H9 (cell line): ENCODE measurements around the gene PTPRR. TPM values are rescaled to one million over a fixed set of nuclear protein-coding genes. Genes with fewer than 3 reads are reported as not detected.

Experiments used
- DNase-seq: peaks from one replicate; pipeline ENCODE4 v3.0.0-alpha.2; 2017
- H2AFZ ChIP-seq: one replicate; pipeline ENCODE4 v1.6.1; 2013; ENCODE audit warnings: mild to moderate bottlenecking, low read length, control low read depth, moderate library complexity
- H2AK5ac ChIP-seq: 2 replicates; pipeline ENCODE4 v1.6.1; 2013; ENCODE audit warnings: low read length, control low read depth, mixed read lengths; ENCODE audit not compliant: insufficient read length
- H2BK120ac ChIP-seq: one replicate; pipeline ENCODE4 v1.6.1; 2013; ENCODE audit warnings: low read depth, mild to moderate bottlenecking, low read length, control low read depth, inconsistent platforms; ENCODE audit not compliant: poor library complexity, severe bottlenecking
- H2BK12ac ChIP-seq: 2 replicates; pipeline ENCODE4 v1.6.1; 2013; ENCODE audit warnings: low read length, control low read depth, mixed read lengths, low read depth; ENCODE audit not compliant: insufficient read length
- H2BK15ac ChIP-seq: 2 replicates; pipeline ENCODE4 v1.6.1; 2013; ENCODE audit warnings: low read depth, low read length, control low read depth
- H2BK20ac ChIP-seq: one replicate; pipeline ENCODE4 v1.6.1; 2013; ENCODE audit warnings: low read depth, mild to moderate bottlenecking, low read length, control low read depth, inconsistent platforms; ENCODE audit not compliant: poor library complexity, severe bottlenecking
- H2BK5ac ChIP-seq: 2 replicates; pipeline ENCODE4 v1.6.1; 2013; ENCODE audit warnings: low read length, control low read depth, mixed read lengths; ENCODE audit not compliant: insufficient read length
- H3K14ac ChIP-seq: 2 replicates; pipeline ENCODE4 v1.6.1; 2013; ENCODE audit warnings: low read length, control low read depth; ENCODE audit not compliant: insufficient read depth
- H3K18ac ChIP-seq: 2 replicates; pipeline ENCODE4 v1.6.1; 2013; ENCODE audit warnings: low read depth, mild to moderate bottlenecking, mixed read lengths, low read length, control low read depth; ENCODE audit not compliant: insufficient read length
- H3K23ac ChIP-seq: 2 replicates; pipeline ENCODE4 v1.6.1; 2013; ENCODE audit warnings: low read length, control low read depth, mixed read lengths, low read depth; ENCODE audit not compliant: insufficient read length
- H3K23me2 ChIP-seq: 2 replicates; pipeline ENCODE4 v1.6.1; 2013; ENCODE audit warnings: low read depth, mild to moderate bottlenecking, mixed read lengths, low read length, control low read depth; ENCODE audit not compliant: insufficient read length, poor library complexity, severe bottlenecking
- H3K27ac ChIP-seq: 2 replicates; pipeline ENCODE4 v1.5.1; 2013; ENCODE audit warnings: low read length, control low read depth, mixed read lengths, low read depth; ENCODE audit not compliant: insufficient read length
- H3K27me3 ChIP-seq: 2 replicates; pipeline ENCODE4 v1.6.1; 2013; ENCODE audit warnings: low read length, control low read depth, inconsistent platforms; ENCODE audit not compliant: insufficient read depth
- H3K4ac ChIP-seq: 2 replicates; pipeline ENCODE4 v1.6.1; 2013; ENCODE audit warnings: low read depth, mild to moderate bottlenecking, control low read depth, inconsistent platforms, low read length, moderate library complexity
- H3K4me1 ChIP-seq: 2 replicates; pipeline ENCODE4 v1.6.1; 2013; ENCODE audit warnings: low read length, control low read depth, inconsistent platforms; ENCODE audit not compliant: insufficient read depth
- H3K4me2 ChIP-seq: 2 replicates; pipeline ENCODE4 v1.6.1; 2013; ENCODE audit warnings: low read length, control low read depth, mixed read lengths; ENCODE audit not compliant: insufficient read length, insufficient read depth
- H3K56ac ChIP-seq: 2 replicates; pipeline ENCODE4 v1.6.1; 2013; ENCODE audit warnings: low read depth, mild to moderate bottlenecking, mixed read lengths, low read length, control low read depth; ENCODE audit not compliant: insufficient read length
- H3K79me1 ChIP-seq: 2 replicates; pipeline ENCODE4 v1.6.1; 2013; ENCODE audit warnings: low read depth, mild to moderate bottlenecking, moderate library complexity, low read length, control low read depth, inconsistent platforms; ENCODE audit not compliant: insufficient read depth, poor library complexity, severe bottlenecking
- H3K79me2 ChIP-seq: 2 replicates; pipeline ENCODE4 v1.6.1; 2013; ENCODE audit warnings: low read length, control low read depth, inconsistent platforms; ENCODE audit not compliant: insufficient read depth
- H3K9ac ChIP-seq: 2 replicates; pipeline ENCODE4 v1.6.1; 2013; ENCODE audit warnings: low read length, control low read depth, mixed read lengths; ENCODE audit not compliant: insufficient read length; ENCODE audit errors: extremely low read depth
- H3K9me3 ChIP-seq: one replicate; pipeline ENCODE4 v1.6.1; 2013; ENCODE audit warnings: low read depth, low read length, inconsistent platforms; ENCODE audit not compliant: control insufficient read depth
- H3T11ph ChIP-seq: one replicate; pipeline ENCODE4 v1.6.1; 2013; ENCODE audit warnings: mild to moderate bottlenecking, low read length, control low read depth, inconsistent platforms
- H4K20me1 ChIP-seq: one replicate; pipeline ENCODE4 v1.6.1; 2013; ENCODE audit not compliant: control insufficient read depth, insufficient read length, insufficient read depth
- H4K5ac ChIP-seq: 2 replicates; pipeline ENCODE4 v1.6.1; 2013; ENCODE audit warnings: low read depth, mild to moderate bottlenecking, mixed read lengths, low read length, control low read depth; ENCODE audit not compliant: insufficient read length
- H4K8ac ChIP-seq: replicated peaks from 2 replicates; pipeline ENCODE4 v1.6.1; 2013; ENCODE audit warnings: low read length, control low read depth, mixed read lengths, low read depth; ENCODE audit not compliant: insufficient read length
- H4K91ac ChIP-seq: 2 replicates; pipeline ENCODE4 v1.6.1; 2013; ENCODE audit warnings: low read depth, mild to moderate bottlenecking, moderate library complexity, mixed read lengths, low read length, control low read depth; ENCODE audit not compliant: insufficient read length
- H3K27ac Mint-ChIP-seq, 3 experiments: 2 replicates in 2 of 3; 3 replicates in 1 of 3; pipeline ENCODE4 v1.8.0; 2020 to 2021; ENCODE audit warnings: mixed read lengths in 3 of 3, mild to moderate bottlenecking in 1 of 3, moderate library complexity in 1 of 3
- H3K27me3 Mint-ChIP-seq: 2 replicates; pipeline ENCODE4 v1.8.0; 2021; ENCODE audit warnings: low read depth, mild to moderate bottlenecking, moderate library complexity, mixed read lengths
- H3K36me3 Mint-ChIP-seq, 3 experiments: 2 replicates in 2 of 3; 3 replicates in 1 of 3; pipeline ENCODE4 v1.8.0; 2020 to 2021; ENCODE audit warnings: low read depth in 3 of 3, mixed read lengths in 3 of 3; ENCODE audit not compliant: insufficient read depth in 1 of 3
- H3K4me1 Mint-ChIP-seq, 2 experiments: 2 replicates each; pipeline ENCODE4 v1.8.0; 2020; ENCODE audit warnings: mixed read lengths in 2 of 2
- H3K4me3 Mint-ChIP-seq, 2 experiments: 2 replicates in 1 of 2; 3 replicates in 1 of 2; pipeline ENCODE4 v1.8.0; 2020 to 2021; ENCODE audit warnings: mild to moderate bottlenecking in 2 of 2, mixed read lengths in 2 of 2, moderate library complexity in 1 of 2
- H3K9me3 Mint-ChIP-seq, 2 experiments: 2 replicates in 1 of 2; 3 replicates in 1 of 2; pipeline ENCODE4 v1.8.0; 2020; ENCODE audit warnings: mild to moderate bottlenecking in 2 of 2, mixed read lengths in 2 of 2, moderate library complexity in 1 of 2
- WGBS: extraction: QIAGEN DNeasy Blood & Tissue Kit; methylation state at CpG from one replicate; pipeline ENCODE4 v1.1.7; 2013; ENCODE audit warnings: missing lambda C conversion rate, low lambda C conversion rate, mixed read lengths; ENCODE audit not compliant: insufficient read length; ENCODE audit errors: extremely low coverage; 5-methylcytosine and 5-hydroxymethylcytosine counted together
- total RNA-seq: library from RNA; stranded (reverse); gene quantifications from 2 replicates; pipeline ENCODE4 v1.2.1, GENCODE V29; 2021
- TF ChIP-seq, protein P1 (sequence below): fragments of 200-600 bp; sonication (generic); conservative IDR thresholded peaks from 3 replicates; pipeline ENCODE4 v1.8.0; 2021; ENCODE audit warnings: antibody characterized with exemption, mild to moderate bottlenecking

PTPRR gene
- total RNA-seq, 1 experiment from 2014 or later: 0.22 TPM

GRCh38 chr12:70823182-70823976 is 97.2 kb downstream of the PTPRR start:
- TF ChIP-seq, protein P1, sequence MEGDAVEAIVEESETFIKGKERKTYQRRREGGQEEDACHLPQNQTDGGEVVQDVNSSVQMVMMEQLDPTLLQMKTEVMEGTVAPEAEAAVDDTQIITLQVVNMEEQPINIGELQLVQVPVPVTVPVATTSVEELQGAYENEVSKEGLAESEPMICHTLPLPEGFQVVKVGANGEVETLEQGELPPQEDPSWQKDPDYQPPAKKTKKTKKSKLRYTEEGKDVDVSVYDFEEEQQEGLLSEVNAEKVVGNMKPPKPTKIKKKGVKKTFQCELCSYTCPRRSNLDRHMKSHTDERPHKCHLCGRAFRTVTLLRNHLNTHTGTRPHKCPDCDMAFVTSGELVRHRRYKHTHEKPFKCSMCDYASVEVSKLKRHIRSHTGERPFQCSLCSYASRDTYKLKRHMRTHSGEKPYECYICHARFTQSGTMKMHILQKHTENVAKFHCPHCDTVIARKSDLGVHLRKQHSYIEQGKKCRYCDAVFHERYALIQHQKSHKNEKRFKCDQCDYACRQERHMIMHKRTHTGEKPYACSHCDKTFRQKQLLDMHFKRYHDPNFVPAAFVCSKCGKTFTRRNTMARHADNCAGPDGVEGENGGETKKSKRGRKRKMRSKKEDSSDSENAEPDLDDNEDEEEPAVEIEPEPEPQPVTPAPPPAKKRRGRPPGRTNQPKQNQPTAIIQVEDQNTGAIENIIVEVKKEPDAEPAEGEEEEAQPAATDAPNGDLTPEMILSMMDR: peak; percentile 38; the same call in 2 of the 3 replicates
- Histone ChIP-seq H2AFZ (no peak overlapping the region), H4K91ac (no peak overlapping the region), H4K20me1 (no peaks in the 10 kb centered on the region), H3K23ac (no peak overlapping the region), H2BK12ac (no peak overlapping the region), H4K5ac (no peak overlapping the region), H4K8ac (no peak overlapping the region), H2BK5ac (no peak overlapping the region), H3K27ac (no peak overlapping the region), H3K56ac (no peak overlapping the region), H3K79me2 (no peaks in the 10 kb centered on the region), H3K14ac (no peak overlapping the region), H3K23me2 (no peaks in the 10 kb centered on the region), H3K4me1 (no peaks in the 10 kb centered on the region), H3K9me3 (no peaks in the 10 kb centered on the region), H2BK20ac (no peak overlapping the region), H2BK15ac (no peak overlapping the region), H3K79me1 (no peaks in the 10 kb centered on the region), H2BK120ac (no peak overlapping the region), H3K18ac (no peak overlapping the region), H2AK5ac (no peak overlapping the region), H3K9ac (no peak overlapping the region), H3K27me3 (no peaks in the 10 kb centered on the region), H3T11ph (no peak overlapping the region), H3K4ac (no peak overlapping the region), H3K4me2 (no peak overlapping the region)
- Mint-ChIP-seq H3K9me3 (no peaks in the 10 kb centered on the region), H3K4me1 (peaks cover 0 to 6% of the 10 kb centered on the region in 2 experiments), H3K4me3 (no peak overlapping the region), H3K27ac (peak overlapping the region in 2 of 3 experiments; percentile 17 to 73; a peak in 4 of 7 replicates), H3K36me3 (peaks cover 0 to 5% (median 0%) of the 10 kb centered on the region in 3 experiments; a peak in 3 of 7 replicates), H3K27me3 (no peaks in the 10 kb centered on the region)
- WGBS: no CpG with 5 or more reads among the region's 7 CpGs
- peak; percentile 36 for DNase-seq
